Muscle layer of duodenum (tissue), 2 donors: ENCODE data around the gene GGT5.

Source experiments
- H3K27ac ChIP-seq: one replicate; pipeline ENCODE4 v1.7.0; 2013; ENCODE audit warnings: mild to moderate bottlenecking, low read length
- H3K27me3 ChIP-seq: one replicate; pipeline ENCODE4 v1.7.0; 2013; ENCODE audit warnings: low read depth, mild to moderate bottlenecking, control low read depth, low read length
- H3K36me3 ChIP-seq, 2 donors: one replicate each; pipeline ENCODE4 v1.7.0; 2013; ENCODE audit warnings: low read length in 2 of 2, control low read depth in 1 of 2, mild to moderate bottlenecking in 1 of 2; ENCODE audit not compliant: insufficient read depth in 2 of 2, control insufficient read depth in 1 of 2
- H3K4me1 ChIP-seq, 2 donors: one replicate each; pipeline ENCODE4 v1.7.0; 2013; ENCODE audit warnings: low read length in 2 of 2, mild to moderate bottlenecking in 2 of 2, control low read depth in 1 of 2, moderate library complexity in 1 of 2; ENCODE audit not compliant: insufficient read depth in 2 of 2, control insufficient read depth in 1 of 2
- H3K4me3 ChIP-seq, 2 donors: one replicate each; pipeline ENCODE4 v1.7.0; 2013; ENCODE audit warnings: low read length in 2 of 2, low read depth in 1 of 2, mild to moderate bottlenecking in 1 of 2
- H3K9me3 ChIP-seq, 2 donors: one replicate each; pipeline ENCODE4 v1.7.0; 2013; ENCODE audit warnings: low read length in 2 of 2, control low read depth in 1 of 2, mild to moderate bottlenecking in 1 of 2; ENCODE audit not compliant: control insufficient read depth in 1 of 2
- donor health status: healthy.

Gene GGT5

DNA sequence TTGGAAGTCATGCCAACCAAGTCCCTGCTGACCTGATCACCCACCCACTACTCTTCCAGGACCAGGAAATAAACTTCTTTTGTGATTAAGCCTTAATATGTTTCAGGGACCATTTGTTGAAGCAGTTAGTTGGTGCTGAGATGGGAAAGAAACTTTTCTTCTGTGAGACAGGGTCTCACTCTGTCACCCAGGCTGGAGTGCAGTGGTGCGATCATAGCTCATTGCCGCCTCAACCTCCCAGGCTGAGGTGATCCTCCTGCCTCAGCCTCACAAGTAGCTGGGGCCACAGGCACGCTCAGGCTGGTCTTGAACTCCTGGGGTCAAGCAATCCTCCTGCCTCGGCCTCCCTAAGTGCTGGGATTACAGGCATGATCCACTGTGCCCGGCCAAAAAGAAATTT, 53.0 kb downstream of the GGT5 start:
- no peak overlapping the region for H3K27ac ChIP-seq
- H3K4me1 ChIP-seq: peaks cover 5 to 8% of the 10 kb centered on the region in 2 donors
- H3K9me3 ChIP-seq: no peaks in the 10 kb centered on the region
- H3K36me3 ChIP-seq: peaks cover 0 to under 1% of the 10 kb centered on the region in 2 donors
- no peaks in the 10 kb centered on the region for H3K27me3 ChIP-seq
- no peak overlapping the region for H3K4me3 ChIP-seq

DNA sequence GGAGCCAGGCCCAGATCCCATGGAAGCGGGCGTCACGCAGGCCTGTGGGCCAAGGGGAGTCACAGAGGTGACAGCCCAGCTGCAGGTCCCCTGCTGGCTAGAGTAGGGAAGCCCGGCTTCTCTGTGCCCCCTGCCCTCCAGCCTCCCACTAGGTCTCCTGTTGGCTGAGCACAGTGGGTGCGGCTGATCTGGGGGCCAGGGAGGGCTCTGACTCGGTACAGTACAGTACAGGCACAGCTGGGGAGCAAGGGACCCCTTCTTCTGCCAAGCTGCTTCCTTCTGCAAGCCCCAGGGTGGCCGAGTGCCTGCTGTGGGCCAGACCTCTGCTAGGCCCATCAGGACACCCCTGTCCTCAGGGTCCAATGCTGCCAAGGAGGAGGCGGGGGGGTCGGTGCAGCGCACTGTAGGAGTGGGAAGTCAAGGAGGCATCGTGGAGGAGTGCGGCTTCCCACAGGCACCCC, 53.5 kb downstream of the GGT5 start:
- Histone ChIP-seq H3K36me3 (peaks cover 0 to 5% of the 10 kb centered on the region in 2 donors), H3K27ac (no peak overlapping the region), H3K4me3 (no peak overlapping the region), H3K27me3 (no peaks in the 10 kb centered on the region), H3K9me3 (no peaks in the 10 kb centered on the region), H3K4me1 (peaks cover 5 to 8% of the 10 kb centered on the region in 2 donors)

DNA sequence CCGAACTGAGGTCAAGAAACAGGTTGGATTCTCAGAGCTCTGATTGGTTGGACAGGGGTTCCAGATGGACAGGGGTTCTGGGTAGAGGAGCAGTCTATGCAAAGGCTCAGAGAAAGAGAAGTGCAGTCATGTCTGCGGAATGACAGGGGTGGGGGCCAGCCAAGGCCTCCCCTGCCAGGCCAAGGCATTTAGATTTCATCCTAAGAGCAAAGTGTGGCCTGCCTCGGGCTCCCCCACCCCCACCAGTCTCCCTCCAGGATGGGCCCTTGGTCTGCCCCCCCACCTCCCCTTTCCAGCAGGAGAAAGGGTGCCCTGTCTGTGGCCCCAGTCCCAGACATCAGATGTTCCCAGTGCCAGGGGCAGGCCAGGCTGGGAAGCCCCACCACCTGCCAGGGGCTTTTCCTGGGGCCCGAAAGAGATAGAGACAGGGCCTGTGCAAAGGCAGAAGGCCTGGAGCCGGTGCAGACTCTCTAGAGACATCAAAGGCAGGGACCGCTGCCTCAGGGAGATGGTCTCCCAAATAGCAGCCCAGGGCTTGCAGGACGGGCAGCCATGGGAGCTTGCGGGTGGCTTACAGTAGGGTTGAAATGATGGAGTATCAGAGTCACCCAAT, 54.2 kb downstream of the GGT5 start:
- H3K4me3 ChIP-seq: no peak overlapping the region
- no peak overlapping the region for H3K27ac ChIP-seq
- H3K9me3 ChIP-seq: no peaks in the 10 kb centered on the region
- peaks cover 0 to 10% of the 10 kb centered on the region in 2 donors for H3K36me3 ChIP-seq
- H3K27me3 ChIP-seq: no peaks in the 10 kb centered on the region
- H3K4me1 ChIP-seq: peaks cover 5 to 8% of the 10 kb centered on the region in 2 donors

DNA sequence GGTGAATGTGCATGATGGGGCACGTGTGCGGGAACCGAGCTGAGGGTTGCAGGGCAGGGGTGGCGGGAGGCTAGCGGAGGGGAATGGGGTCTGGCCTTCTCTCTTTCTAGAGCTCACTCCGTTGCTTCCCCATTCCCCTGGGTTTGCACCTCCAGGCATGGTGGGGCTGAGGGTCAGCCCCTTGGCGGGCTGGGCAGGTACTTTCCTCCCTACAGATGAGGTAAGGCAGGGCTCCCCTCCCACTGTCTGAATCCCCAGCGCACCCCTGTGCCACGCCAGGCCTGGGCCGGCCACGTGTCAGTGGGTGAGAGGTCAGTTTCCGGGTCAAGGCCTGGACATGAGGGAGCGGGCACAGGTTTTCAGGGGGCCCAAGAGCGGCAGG, 54.7 kb downstream of the GGT5 start:
- Histone ChIP-seq H3K9me3 (no peaks in the 10 kb centered on the region), H3K36me3 (peaks cover 0 to 10% of the 10 kb centered on the region in 2 donors), H3K27ac (no peak overlapping the region), H3K27me3 (no peaks in the 10 kb centered on the region), H3K4me3 (no peak overlapping the region), H3K4me1 (peaks cover 5 to 8% of the 10 kb centered on the region in 2 donors)

DNA sequence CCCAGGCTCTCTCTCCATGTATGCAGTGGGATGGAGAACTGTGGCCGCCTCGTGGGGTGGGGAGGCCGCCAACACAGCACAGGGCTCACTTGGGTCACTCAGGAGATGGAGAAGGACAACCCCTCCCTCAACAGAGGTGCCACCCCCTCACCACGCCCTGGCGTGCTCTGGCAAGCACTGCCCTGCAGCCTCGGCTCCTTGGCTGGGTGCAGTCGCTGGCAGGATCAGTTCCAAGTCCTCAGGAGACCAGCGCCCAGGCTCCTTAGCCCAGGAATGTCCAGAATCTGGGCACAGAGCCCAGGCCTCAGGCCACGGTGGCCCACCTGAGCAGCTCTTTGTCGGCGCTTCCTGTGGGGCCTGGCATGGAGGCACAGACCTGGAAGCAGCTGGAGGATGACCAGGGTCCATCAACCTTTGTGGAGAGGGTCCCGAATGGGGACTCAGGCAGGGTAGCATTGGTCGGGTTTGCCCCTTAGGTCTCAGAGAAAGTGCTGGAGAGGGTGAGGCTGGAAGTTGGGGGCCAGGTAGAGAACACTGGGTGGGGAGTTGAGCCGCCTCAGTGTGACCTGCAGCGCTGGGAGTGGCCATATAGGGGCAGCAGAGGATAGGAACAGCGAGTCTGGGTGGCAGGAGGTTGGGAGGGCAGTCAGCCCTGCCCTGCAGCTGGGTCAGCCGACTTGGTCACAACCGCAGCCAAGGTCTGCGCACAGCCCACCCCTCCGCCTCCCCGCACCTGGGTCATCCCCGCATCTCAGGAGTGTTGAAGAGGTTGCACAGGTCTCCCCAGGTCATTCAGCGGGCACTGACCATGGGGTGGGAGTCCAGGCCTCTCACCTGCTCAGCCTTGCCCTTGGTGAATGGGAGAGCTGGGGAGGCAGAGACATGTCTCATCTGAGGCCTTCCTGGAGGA, 55.4 kb downstream of the GGT5 start:
- Histone ChIP-seq H3K27me3 (no peaks in the 10 kb centered on the region), H3K36me3 (peaks cover 0 to 10% of the 10 kb centered on the region in 2 donors), H3K27ac (no peak overlapping the region), H3K9me3 (no peaks in the 10 kb centered on the region), H3K4me3 (no peak overlapping the region), H3K4me1 (peaks cover 5 to 8% of the 10 kb centered on the region in 2 donors)

DNA sequence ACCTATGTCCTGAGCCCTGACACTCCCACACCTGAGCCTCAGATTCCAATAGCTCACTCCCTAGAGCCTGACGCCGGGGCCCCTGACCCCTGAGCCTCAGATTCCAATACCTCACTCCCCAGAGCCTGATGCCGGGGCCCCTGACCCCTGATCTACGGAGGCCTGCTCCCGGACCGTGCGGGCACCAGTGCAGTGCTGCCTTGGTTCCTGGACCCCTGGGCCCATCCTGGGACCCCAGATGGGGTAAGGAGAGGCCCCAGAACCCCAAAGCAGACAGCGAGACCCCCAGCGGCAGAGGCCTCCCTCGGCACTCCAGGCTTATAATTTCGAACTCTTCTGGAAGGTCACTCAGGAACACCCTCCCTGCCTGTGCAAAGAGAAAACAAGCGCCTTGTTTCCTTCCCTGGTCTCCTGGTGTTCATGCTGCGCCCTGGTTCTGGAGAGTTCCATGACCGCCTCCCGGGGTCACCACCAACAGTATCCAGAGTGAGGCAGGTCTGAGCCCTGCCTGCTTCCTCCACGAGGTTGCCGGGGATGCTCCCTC, 56.1 kb downstream of the GGT5 start:
- Histone ChIP-seq H3K9me3 (no peaks in the 10 kb centered on the region), H3K4me3 (no peak overlapping the region), H3K4me1 (peaks cover 5 to 8% of the 10 kb centered on the region in 2 donors), H3K27ac (no peak overlapping the region), H3K36me3 (peaks cover 0 to 10% of the 10 kb centered on the region in 2 donors), H3K27me3 (no peaks in the 10 kb centered on the region)

DNA sequence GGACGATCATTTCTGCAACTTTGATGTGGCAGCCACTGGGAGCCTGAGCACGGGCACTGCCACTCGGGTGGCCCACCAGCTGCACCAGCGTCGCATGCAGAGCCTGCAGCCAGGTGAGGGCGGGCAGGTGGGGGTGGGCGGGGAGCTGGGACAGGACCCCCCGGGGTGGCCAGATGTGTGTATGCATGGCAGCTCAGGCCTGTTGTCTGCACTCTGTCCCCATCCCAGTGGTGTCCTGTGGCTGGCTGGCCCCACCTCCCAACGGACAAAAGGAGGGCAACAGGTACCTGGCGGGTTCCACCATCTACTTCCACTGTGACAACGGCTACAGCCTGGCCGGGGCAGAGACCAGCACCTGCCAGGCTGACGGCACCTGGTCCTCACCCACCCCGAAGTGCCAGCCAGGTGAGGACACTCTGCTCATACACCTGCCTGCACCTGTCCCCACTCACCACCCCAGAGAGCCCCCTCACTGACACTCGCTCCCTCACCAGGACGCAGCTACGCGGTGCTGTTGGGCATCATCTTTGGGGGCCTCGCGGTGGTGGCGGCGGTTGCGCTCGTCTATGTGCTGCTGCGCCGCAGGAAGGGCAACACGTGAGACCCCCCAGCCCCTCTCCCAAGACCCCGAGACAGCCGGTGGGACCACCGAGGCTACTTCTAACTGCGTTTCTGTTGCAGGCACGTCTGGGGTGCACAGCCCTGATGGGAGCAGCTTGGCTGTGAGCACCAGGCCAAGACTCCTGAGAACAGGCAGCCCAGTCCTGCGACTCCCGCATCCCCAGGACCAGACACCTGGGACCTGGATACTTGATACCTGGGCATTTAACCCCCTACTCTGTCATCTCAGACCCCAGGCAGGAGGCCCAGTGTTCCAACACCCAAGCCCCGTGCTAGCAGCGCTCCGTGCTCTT, 56.9 kb downstream of the GGT5 start:
- no peaks in the 10 kb centered on the region for H3K27me3 ChIP-seq
- H3K36me3 ChIP-seq: peaks cover 0 to 10% of the 10 kb centered on the region in 2 donors
- no peak overlapping the region for H3K4me3 ChIP-seq
- no peak overlapping the region for H3K27ac ChIP-seq
- H3K4me1 ChIP-seq: peaks cover 5 to 8% of the 10 kb centered on the region in 2 donors
- no peaks in the 10 kb centered on the region for H3K9me3 ChIP-seq

DNA sequence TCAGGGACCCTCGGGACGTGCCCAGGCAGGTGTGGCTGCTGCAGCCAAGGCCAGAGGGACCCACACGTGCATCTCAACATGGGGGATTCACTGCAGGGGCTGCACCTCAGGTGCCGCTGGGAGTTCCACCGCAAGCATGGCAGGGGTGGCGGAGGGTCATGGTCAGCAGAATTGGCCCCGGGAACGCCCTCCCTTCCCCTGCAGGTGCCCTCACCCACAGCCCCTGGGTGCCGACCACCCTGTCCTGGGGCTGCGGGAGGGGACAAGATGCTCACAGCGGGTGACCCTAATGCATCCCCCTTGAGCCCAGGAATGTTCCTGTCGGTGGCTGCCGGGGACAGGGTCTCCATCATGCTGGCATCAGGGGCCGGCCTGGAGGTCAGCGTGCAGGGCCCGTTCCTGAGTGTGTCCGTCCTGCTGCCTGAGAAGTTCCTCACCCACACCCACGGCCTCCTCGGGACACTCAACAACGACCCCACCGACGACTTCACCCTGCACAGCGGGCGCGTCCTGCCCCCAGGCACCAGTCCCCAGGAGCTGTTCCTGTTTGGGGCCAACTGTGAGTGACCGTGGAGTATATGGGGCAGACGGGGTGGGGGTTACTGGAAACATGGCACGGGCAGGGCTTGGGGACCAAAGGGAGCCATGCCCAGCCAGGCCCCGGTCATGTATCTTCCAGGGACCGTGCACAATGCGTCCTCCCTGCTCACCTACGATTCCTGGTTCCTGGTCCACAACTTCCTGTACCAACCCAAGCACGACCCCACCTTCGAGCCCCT, 57.8 kb downstream of the GGT5 start:
- Histone ChIP-seq H3K27ac (no peak overlapping the region), H3K4me1 (peaks cover 5 to 15% of the 10 kb centered on the region in 2 donors), H3K36me3 (peaks cover 0 to 10% of the 10 kb centered on the region in 2 donors), H3K4me3 (no peak overlapping the region), H3K27me3 (no peaks in the 10 kb centered on the region), H3K9me3 (no peaks in the 10 kb centered on the region)

DNA sequence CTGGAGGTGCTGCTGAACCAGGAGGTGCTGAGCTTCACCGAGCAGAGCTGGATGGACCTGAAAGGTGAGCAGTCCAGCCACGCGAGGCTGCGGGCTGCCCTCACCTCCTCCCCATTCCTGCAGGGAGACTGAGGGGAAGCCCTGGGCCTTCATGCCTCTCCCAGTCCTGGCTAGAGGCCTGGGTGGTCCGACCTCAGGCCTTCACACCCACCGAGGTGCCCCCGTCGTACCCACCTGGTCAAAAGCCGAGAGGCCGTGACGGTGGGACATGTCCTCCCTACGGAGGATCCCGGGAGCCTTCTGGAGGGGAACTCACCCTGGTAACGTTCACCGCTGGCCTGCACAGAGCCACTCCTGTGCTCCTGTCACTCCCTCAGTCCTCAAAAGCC, 58.5 kb downstream of the GGT5 start:
- Histone ChIP-seq H3K9me3 (no peaks in the 10 kb centered on the region), H3K27me3 (no peaks in the 10 kb centered on the region), H3K27ac (no peak overlapping the region), H3K4me1 (peaks cover 5 to 22% of the 10 kb centered on the region in 2 donors), H3K4me3 (no peak overlapping the region), H3K36me3 (peaks cover 0 to 10% of the 10 kb centered on the region in 2 donors)
